GM19463 (cell line): Measurements from ENCODE around the gene SNX21.
"Not testable (repeated sequence)": the region's sequence is repeated elsewhere in the genome, so short reads cannot be mapped to it uniquely, and the experiment has no call there.

Experiments
- ATAC-seq: cut with Tn5 transposase; IDR thresholded peaks from one replicate; pipeline ENCODE4 v1.9.1; 2021; ENCODE audit warnings: mild to moderate bottlenecking, moderate library complexity; ENCODE audit not compliant: unreplicated experiment

Gene SNX21

GRCh38 chr20:45821947-45822346 is 11.7 kb upstream of the SNX21 start:
- ATAC-seq, result no peak

GRCh38 chr20:45822857-45823256 is 10.7 kb upstream of the SNX21 start:
- ATAC-seq, result no peak

- ATAC-seq, result peak; percentile 44
Observed at GRCh38 chr20:45823949-45824835, 9.4 kb upstream of the SNX21 start.

DNA sequence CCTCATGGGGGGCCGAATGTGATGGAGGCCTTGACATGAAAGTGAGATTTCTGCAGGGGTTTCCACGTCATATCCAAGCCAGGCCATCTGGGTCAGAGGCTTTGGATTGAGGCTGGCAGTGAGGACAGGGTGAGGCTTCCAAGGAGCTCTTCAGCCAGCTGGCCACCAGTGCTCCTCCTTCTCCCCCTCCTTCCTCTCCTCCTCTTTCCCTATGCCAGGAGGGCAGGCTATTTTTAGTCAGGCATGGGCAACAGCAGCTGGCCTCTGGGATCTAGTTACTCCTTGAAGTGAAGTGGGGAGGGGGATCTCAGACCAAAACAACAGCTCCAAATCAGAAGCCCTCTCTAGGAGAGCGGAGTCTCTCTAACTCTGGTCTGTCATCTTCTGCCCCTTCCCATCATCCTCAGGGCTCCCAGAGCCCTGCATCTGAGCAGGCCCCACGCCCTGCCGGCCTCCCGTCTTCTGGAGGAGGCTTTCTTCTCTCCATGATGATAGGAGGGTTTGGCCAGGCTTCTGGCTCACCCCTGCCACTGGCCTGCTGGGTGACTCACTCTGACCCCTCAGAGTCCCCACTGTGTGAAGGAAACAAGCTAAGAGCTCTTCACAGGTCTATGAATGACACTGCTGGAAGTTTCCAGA is 7.1 kb upstream of the SNX21 start:
- no peak for ATAC-seq

- ATAC-seq, result no peak
Observed at GRCh38 chr20:45827030-45827652, 6.5 kb upstream of the SNX21 start, which contains the start of gene TNNC2. Gene TNNC2 (minus strand): TSS chr20:45827312. CDS start chr20:45827248, 64 bp downstream.

DNA sequence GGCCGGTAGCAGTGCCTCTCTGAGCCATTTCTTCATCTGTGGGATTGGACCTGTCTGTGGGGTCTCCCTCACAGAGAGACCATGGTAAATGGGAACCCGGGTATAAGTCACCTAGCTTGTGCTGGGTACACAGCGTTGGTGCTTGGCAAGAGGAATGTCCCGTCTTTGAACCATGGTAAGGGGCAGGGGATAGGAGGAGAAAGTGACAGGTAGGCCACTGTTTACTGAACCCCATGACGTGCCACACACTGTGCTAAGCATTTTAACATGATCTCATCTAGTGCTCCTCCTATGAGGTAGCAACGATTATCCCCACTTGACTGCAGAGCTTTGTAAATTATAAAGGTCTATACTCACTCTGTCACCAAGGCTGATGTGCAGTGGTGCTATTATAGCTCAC is 5.9 kb upstream of the SNX21 start:
- no peak for ATAC-seq

DNA sequence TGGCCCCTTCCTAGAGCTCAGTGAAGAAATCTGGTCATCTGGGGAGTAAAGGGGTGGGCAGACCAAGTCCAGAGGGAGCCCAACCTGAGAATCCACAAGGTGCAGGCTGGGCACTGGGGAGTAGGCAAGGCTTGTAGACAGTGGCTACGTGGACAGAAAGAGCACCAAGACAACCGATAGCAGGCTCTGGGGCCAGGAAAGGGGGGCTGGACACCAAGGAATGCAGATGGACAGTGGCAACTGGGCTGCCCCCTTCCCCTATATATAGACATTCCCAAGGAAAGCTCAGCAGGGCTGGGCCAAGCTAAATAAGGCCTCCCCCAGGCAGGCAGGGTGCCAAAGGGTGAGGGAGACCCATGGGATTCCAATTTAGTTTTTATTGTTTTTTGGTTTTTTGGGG is 5.0 kb upstream of the SNX21 start:
- ATAC-seq, result no peak

GRCh38 chr20:45829673-45830106 is 3.9 kb upstream of the SNX21 start:
- ATAC-seq, result not testable (repeated sequence)

DNA sequence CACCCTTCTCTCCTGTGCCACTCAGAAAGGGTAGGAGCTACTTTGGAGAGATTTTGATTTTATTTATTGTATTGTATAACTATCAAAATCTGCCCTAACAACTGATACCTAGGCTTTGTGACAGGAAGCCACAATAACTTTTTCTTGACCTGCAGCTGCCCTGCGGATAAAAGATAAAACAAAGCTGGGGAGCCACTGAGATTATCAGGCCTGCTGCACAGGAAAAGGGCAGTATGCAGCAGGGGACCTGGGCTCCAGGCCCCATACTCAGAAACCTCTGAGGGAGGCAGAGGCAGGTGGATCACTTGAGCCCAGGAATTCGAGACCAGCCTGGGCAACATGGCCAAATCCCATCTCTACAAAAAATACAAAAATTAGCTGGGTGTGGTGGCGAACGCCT is 980 bp upstream of the SNX21 start:
- ATAC-seq, result no peak

- ATAC-seq, result no peak
Observed at GRCh38 chr20:45833883-45834796, 541 bp downstream of the SNX21 start.

DNA sequence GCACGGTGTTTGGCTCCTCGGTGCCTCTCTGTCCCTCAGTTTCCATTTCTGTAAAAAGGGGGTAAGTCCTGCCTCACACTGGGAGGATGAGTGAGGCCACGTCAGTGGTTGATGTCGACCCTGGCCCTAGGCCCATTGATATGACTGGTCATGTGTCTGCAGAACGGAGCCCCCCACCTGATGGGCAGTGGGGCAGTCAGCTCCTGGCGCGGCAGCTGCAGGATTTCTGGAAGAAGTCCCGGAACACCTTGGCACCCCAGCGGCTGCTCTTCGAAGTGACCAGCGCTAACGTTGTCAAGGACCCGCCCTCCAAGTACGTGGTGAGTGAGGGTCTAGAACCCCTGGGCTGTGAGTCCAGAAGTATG is 1.2 kb downstream of the SNX21 start:
- no peak for ATAC-seq

DNA sequence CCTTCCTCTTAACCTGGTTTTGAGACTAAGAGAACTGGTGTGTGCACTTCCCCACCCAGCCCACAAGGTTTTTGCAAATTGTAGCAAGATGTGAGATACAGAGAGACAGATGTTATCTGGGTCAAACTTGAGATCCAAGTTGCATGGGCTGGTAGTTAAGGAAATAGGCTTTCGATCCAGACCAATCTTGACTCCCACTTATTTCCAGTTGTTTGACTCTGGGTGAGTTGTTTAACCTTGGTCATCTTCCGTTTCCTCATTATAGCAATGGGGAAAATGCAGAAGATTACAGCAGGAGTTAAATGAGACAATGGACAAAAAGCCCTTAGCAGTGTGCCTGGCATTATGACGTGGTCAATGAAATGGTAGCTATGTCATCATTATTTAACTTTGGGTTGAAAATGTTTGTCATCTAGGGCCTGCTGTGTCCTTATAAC is 1.7 kb downstream of the SNX21 start:
- ATAC-seq, result no peak

DNA sequence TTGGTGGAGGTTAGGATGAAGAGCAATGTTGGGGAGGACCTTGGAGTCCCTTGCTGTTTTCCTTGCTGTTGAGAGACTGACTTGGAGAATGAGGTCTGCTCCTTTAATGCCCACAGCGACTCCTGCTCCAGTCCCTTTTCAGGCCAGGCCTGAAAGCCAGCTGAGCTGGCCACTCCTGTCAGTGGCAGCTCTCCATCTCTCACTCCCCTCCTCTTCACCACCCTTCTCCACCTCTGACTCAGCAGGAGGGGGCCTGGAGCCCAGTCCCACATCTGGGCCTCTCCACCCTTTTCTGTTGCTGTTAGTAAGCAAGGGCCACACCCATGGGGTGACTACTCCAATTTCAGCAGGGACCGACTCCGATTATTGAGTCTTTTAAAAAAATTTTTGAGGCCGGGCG is 2.2 kb downstream of the SNX21 start:
- no peak for ATAC-seq

- ATAC-seq, result no peak
Observed at GRCh38 chr20:45836841-45837240, 3.2 kb downstream of the SNX21 start.

DNA sequence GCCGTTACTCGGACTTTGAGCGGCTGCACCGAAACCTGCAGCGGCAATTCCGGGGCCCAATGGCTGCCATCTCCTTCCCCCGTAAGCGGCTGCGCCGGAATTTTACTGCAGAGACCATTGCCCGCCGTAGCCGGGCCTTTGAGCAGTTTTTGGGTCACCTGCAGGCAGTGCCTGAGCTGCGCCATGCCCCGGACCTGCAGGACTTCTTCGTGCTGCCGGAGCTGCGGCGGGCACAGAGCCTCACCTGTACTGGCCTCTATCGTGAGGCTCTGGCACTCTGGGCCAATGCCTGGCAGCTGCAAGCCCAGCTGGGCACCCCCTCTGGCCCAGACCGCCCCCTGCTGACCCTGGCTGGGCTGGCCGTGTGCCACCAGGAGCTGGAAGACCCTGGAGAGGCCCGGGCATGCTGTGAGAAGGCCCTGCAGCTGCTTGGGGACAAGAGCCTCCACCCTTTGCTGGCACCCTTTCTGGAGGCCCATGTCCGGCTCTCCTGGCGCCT is 7.2 kb downstream of the SNX21 start:
- no peak for ATAC-seq

GRCh38 chr20:45841407-45842129 is 8.0 kb downstream of the SNX21 start:
- no peak for ATAC-seq

DNA sequence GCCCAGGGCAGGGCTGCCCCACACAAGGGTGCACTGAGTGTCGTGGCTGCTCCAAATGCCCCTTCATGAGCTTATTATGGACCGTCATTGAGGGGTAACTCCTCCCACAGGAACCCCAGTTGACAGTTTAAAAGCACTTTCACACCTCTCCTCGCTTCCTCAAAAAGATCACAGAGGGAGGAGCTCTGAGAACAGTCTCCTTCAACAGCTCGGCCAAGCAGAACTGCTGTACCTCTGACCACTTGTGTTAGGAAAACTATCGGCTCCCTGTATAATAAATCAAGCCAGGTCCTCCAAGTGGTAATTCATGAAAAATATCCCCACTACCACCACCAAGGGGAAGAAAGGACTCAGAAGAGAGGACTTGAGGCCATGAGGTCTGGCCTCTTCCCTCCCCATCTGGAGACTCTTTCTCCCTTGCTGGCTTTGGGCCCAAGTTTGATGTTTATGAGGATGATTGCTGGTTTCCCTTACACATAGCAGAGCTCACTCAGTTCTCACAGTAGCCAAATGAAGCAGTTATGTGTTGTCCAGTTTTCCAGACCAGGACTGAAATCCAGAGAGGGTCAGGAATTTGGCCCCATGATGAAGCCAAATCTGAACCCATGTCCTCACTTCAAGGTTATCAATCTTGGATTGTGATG is 8.7 kb downstream of the SNX21 start:
- peak; percentile 41 for ATAC-seq

- no peak for ATAC-seq
Observed at GRCh38 chr20:45843506-45843905, 9.9 kb downstream of the SNX21 start.

GRCh38 chr20:45845452-45845851 is 11.9 kb downstream of the SNX21 start:
- no peak for ATAC-seq
